CD4-positive, alpha-beta T cell treated with Interleukin-17A for 1 hour (primary cell): Measurements from ENCODE around the gene F3.

Experiments used
- DNase-seq: peaks from one replicate; pipeline ENCODE4 v3.0.0-alpha.2; 2020

The F3 gene

GRCh38 chr1:94552071-94552586 lies 10.6 kb upstream of the F3 start:
- DNase-seq: no peak

- DNase-seq: no peak
Observed at GRCh38 chr1:94551449-94551848, 9.9 kb upstream of the F3 start.

GRCh38 chr1:94550800-94551241 lies 9.3 kb upstream of the F3 start:
- no peak for DNase-seq

GRCh38 chr1:94550396-94550795 lies 8.8 kb upstream of the F3 start:
- no peak for DNase-seq

- DNase-seq: no peak
Observed at GRCh38 chr1:94549706-94550105, 8.1 kb upstream of the F3 start.

- DNase-seq: no peak
Observed at GRCh38 chr1:94544706-94545490, 3.3 kb upstream of the F3 start.

GRCh38 chr1:94543893-94544635 lies 2.5 kb upstream of the F3 start:
- DNase-seq: no peak

GRCh38 chr1:94543001-94543400 lies 1.4 kb upstream of the F3 start:
- no peak for DNase-seq

- DNase-seq: no peak
Observed at GRCh38 chr1:94542088-94542870, 720 bp upstream of the F3 start.

- no peak for DNase-seq
Observed at GRCh38 chr1:94540440-94541245, 916 bp downstream of the F3 start.

- no peak for DNase-seq
Observed at GRCh38 chr1:94539496-94539895, 2.1 kb downstream of the F3 start.

- no peak for DNase-seq
Observed at GRCh38 chr1:94538243-94538827, 3.2 kb downstream of the F3 start.

GRCh38 chr1:94537254-94537653 lies 4.3 kb downstream of the F3 start:
- DNase-seq: no peak

GRCh38 chr1:94535879-94536278 lies 5.7 kb downstream of the F3 start:
- DNase-seq: no peak

- no peak for DNase-seq
Observed at GRCh38 chr1:94535095-94535494, 6.5 kb downstream of the F3 start.

GRCh38 chr1:94532077-94532476 lies 9.5 kb downstream of the F3 start:
- DNase-seq: no peak

GRCh38 chr1:94531664-94532063 lies 9.9 kb downstream of the F3 start:
- no peak for DNase-seq

GRCh38 chr1:94530373-94530878 lies 11.1 kb downstream of the F3 start:
- DNase-seq: no peak

GRCh38 chr1:94529416-94529815 lies 12.1 kb downstream of the F3 start:
- no peak for DNase-seq

- no peak for DNase-seq
Observed at GRCh38 chr1:94528826-94529225, 12.7 kb downstream of the F3 start.

GRCh38 chr1:94528299-94528698 lies 13.3 kb downstream of the F3 start:
- no peak for DNase-seq
